Fibroblast of gingiva (primary cell): Measurements from ENCODE around the gene FAM168A.
"Not testable (repeated sequence)": the region's sequence is repeated elsewhere in the genome, so short reads cannot be mapped to it uniquely, and the experiment has no call there.

Experiments
- DNase-seq: peaks from one replicate; pipeline ENCODE4 v3.0.0-alpha.2; 2011; ENCODE audit warnings: low read depth

FAM168A gene

DNA sequence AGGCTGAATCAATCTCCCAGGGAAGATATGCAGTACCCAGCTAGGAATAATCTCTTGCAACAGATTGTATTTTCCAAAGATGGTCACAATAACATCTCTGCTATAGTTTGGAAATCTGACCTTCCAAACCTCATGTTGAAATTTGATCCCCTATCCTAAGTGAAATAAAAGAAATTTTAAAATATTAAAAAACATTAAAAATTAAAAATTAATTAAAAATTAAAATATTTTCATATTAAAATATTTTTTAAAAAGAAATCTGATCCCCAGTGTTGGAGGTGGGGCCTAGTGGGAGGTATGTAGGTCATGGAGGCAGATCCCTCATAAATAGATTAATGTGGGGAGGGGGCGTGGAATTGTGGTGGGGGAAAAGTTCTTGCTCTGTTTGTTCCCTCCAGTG is 79.7 kb downstream of the FAM168A start:
- DNase-seq = no peak

GRCh38 chr11:73516080-73516479 is 81.8 kb downstream of the FAM168A start:
- DNase-seq = no peak

- no peak for DNase-seq
Measured at GRCh38 chr11:73513707-73514106, 84.2 kb downstream of the FAM168A start.

DNA sequence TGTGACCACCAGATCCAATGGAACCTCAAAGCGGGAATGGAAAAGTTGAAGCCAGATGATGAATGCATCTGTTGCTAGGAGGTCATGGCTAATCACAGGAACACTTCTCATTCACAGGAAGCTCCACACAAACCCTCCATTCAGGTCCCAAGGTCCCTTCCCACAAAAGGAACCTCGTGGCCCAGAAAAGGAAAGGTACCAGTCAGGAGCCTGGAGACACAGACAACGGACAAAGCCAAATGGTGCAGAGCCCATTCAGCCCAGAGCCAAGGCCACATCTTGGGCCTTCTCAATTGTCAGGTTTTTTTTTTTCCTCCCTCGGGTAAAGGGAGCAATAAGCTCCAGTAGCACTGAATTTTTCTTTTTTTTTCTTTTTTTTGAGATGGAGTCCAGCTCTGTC is 87.0 kb downstream of the FAM168A start:
- no peak for DNase-seq

- no peak for DNase-seq
Measured at GRCh38 chr11:73510106-73510505, 87.8 kb downstream of the FAM168A start.

- DNase-seq = no peak
Measured at GRCh38 chr11:73509188-73509587, 88.7 kb downstream of the FAM168A start.

- DNase-seq = no peak
Measured at GRCh38 chr11:73508243-73509176, 89.4 kb downstream of the FAM168A start.

GRCh38 chr11:73507086-73507485 is 90.8 kb downstream of the FAM168A start:
- no peak for DNase-seq

DNA sequence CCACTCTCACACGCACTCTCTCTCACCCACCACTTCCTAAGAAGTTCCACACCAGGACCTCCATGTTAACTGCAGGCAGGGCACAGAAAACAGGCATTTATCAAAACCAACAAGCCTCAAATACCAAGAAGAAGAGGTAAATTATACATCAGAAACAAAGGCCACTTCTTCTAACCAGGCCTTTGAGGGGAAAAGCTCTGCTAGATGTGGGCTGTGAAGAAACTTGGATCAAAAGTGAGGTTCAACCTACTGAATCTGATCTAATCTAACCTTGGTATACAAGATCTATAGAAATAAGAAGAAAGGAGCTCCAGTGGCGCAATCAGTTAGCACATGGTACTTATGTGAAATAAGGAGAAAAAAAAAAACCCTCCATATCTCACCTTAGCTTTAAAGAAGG is 91.9 kb downstream of the FAM168A start:
- DNase-seq = no peak

- DNase-seq = no peak
Measured at GRCh38 chr11:73498343-73498742, 99.6 kb downstream of the FAM168A start.

GRCh38 chr11:73496134-73496533 is 101.8 kb downstream of the FAM168A start:
- DNase-seq = no peak

DNA sequence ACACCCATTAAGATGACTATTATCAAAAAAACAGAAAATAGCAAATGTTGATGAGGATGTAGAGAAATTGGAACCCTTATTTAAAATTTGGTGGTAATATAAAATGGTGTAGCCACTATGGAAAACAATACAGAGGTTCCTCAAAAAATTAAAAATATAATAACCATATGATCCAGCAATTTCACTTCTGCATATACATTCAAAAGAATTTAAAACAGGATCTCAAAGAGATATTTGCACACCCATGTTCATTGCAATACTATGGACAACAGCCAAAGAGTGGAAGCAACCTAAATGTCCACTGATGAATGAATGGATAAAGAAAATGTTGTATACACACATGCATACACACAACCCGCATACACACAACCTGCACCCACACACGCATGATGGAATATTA is 102.2 kb downstream of the FAM168A start:
- no peak for DNase-seq

DNA sequence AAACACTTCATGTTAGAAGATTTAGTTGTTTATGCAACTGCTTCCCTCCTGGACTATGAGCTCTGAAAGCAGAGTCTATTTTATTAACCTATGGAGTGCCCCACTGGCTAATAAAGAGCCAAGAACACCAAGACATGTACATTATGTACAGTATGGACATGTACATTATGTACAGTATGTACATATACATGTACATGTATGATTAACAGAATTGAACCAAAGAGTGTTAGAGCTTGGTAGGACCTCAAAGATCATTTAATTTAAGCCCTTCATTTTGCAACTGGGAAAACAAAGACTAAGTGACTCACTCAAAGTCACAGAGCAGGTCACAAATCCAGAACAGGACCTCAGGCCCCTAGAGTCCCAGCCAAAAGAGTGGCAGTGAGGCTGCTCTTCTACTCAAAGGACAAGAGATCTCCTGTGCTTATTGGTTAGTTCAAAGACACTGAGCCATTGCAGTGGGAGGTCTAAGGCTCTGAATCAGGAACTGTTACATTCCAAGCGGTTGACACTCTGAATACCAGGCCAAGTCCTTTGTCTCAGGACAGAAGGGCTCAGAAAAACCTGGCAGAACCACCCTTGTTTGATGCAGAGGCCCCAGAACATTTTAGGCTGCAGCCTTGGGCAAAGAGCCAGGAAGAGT is 103.8 kb downstream of the FAM168A start:
- peak; percentile 36 for DNase-seq

- no peak for DNase-seq
Measured at GRCh38 chr11:73481626-73482025, 116.3 kb downstream of the FAM168A start.

GRCh38 chr11:73480677-73481076 is 117.2 kb downstream of the FAM168A start:
- DNase-seq = no peak

DNA sequence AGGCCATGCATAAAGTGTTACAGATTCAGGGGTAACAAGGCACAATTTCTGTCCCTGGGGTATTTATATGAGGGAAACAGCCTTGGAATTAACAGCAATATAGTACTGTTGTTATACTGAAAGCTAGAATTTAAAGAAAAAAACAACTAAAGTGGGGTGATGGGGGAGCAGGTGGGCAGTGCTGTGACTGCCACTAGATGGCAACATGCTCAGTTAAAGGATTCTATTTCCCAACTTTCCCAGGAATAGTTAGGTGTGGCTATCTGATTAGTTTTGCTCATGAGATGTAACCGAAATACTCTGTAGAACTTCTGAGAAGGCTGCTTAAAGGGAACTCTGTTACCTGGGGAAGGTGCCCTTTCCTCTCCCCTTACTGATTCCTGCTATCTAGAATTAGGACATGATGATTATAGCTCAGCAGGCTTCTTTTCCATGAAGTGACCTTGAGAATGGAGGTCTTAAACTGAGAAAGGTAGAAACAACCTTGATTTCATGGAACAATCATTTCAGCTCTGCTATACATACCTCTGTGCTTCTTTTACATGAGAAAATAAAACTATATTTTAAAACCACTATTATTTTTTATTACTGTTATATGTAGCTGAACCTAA is 119.1 kb downstream of the FAM168A start:
- DNase-seq = peak; percentile 12

DNA sequence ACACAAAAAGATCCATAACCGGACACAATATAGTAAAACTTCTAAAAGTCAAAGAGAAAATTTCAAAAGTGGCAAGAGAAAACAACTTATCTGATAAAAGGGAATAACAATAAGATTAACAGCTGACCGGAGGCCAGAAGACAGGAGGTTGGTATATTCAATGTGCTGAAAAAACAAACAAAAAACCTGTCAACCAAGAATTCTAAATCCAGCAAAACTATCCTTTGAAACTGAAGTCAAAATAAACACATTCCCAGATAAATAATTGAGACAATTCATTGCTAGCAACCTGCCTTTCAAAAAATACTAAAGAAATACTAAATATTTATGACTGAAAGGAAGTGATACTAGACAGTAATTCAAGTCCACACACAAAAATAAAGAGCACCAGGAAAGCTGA is 120.4 kb downstream of the FAM168A start:
- no peak for DNase-seq

DNA sequence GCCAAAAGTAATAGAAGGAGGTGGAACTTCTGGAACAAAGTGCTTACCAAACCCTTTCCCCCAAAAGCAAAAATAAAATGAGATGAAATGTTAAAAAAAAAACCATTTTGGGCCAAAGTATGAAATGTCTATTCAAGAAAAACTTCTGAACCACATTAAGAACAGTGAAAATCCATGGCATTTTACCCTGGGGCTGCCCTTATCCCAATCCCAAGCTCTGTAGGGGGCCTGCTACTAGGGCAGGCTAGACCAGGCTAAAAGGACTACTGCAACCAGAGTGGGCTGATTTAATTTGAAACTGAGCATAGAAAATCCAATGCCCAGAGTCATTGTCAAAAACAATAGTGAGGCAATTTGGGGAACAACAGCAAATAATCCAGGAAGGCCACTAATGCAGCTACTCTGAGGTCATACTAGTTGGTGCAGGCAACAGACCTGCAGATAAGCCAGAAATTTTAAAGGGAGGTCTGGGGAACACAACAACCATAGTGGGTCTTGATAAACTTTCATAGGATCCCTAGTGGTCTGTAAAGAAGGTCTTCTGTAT is 122.3 kb downstream of the FAM168A start:
- DNase-seq = no peak

DNA sequence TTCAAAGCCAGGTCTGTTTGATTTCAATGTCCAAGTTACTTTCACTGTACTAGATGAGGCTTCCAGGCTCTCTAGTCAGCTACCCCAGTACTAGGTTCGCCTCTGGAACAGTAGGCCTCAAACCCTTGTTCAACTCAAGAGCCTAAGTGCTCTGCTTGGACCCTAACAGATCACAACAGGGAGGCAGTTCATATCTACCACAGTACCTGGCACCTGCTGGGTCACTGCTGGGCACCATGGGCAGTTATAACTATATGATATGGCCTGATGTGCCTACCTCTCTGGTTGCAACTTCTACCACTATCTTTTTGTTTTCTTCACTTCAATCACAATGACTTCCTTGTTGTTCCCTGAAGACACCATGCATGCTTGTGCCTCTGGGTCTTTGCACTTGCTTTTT is 124.7 kb downstream of the FAM168A start:
- no peak for DNase-seq

- not testable (repeated sequence) for DNase-seq
Measured at GRCh38 chr11:73470036-73470612, 127.8 kb downstream of the FAM168A start.

DNA sequence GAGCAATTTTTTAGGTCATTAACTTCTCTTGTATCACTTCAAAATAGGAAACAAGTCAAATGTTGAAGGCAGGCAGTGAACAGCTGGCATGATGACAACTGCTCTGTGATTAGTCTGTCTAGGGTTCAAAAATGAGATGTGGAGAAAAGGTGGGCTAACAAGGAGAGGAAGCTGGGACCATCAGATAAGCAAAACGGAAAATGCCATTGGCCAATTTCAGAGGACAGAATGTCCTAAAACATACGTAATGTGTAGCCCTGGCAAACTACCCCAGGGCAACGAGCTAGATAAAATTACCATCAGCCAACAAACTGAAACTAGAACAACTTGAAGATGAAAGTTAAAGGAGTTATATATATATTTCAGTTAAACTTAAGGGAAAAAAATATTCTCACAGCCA is 128.5 kb downstream of the FAM168A start:
- DNase-seq = no peak

GRCh38 chr11:73468590-73469161 is 129.2 kb downstream of the FAM168A start:
- DNase-seq = no peak
